ENCODE measurements around the gene GUCY1A2.
"Not testable (repeated sequence)": the region's sequence is repeated elsewhere in the genome, so short reads cannot be mapped to it uniquely, and the experiment has no call there.

Gene GUCY1A2

DNA sequence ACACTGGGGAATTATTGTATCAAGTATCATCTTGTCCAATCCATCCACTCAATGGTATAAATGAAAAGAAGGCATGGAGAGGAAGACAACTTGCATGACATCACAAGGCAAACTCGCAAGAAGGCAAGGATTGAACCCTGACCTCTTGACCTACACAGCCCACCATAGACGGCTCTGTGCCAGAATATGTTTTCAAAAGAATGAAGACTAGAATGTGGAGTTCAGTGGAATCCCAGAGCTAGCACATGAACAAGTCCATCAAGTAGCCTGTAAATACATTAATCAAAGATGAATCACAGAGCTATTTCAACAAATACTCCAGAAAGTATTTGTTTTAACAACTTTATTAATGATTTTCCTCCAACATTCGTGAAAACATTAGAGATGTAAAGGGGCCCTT, 189.7 kb downstream of the GUCY1A2 start:
- no peak for DNase-seq

- no peak for DNase-seq
Observed at GRCh38 chr11:106827687-106828086, 190.6 kb downstream of the GUCY1A2 start.

DNA sequence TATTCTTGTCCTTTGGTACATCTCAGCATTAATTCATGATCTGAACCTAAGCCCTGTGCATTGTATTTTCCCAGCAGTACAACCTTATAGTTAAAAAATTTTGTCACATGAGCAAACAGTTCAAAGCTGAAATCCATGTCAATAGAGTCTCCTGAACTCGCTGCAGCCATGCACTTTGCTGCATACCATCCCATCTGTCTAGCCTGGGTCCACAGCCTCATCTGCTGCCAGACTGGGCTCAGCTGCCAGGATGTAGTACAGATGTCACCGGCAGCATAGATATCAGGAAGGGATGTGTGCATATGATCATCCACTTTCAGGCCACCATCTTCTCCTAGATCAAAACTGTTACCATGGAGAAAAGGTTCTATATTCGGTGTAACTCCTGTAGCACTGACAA, 191.7 kb downstream of the GUCY1A2 start:
- DNase-seq, result not testable (repeated sequence)

GRCh38 chr11:106821826-106822225, 196.4 kb downstream of the GUCY1A2 start:
- no peak for DNase-seq

DNA sequence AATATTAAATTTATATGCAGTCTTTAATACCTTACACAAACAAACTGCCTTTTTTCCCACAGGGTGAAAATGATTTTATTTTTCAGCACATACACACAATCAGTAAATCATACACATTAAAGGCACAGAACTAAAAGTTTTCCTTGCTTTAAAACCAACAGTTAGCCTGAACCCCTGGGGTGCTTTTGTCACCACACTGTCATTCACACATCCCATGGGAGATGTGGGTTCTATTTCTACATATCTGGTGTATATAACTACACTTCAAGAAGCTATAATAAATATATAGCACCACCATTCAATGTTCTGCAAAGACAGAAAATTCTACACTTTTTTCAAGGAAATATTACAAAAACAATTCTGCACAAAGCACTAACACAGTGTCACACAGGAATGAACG, 197.0 kb downstream of the GUCY1A2 start:
- no peak for DNase-seq

- no peak for DNase-seq
Observed at GRCh38 chr11:106818443-106818842, 199.8 kb downstream of the GUCY1A2 start.

GRCh38 chr11:106815209-106815608, 203.1 kb downstream of the GUCY1A2 start:
- no peak for DNase-seq

DNA sequence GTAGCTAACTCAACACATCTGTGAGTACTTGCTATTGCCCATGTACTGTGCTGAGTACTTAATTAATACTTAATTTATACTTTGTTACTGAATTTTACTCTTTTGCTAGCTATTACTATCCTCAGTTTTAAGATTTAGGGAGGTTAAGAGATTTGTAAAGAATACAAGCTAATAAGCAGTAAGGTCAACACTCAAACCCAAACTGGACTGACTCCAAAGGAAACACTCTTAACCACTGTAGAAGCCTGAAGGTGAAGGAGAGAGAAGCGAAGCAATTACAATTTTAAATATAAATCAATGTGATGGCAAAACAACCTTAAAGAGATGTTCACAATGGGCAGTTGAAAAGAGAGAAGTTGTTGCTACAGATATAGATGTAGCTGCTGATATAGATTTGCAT, 204.5 kb downstream of the GUCY1A2 start:
- no peak for DNase-seq

- no peak for DNase-seq
Observed at GRCh38 chr11:106794058-106794457, 224.2 kb downstream of the GUCY1A2 start.

DNA sequence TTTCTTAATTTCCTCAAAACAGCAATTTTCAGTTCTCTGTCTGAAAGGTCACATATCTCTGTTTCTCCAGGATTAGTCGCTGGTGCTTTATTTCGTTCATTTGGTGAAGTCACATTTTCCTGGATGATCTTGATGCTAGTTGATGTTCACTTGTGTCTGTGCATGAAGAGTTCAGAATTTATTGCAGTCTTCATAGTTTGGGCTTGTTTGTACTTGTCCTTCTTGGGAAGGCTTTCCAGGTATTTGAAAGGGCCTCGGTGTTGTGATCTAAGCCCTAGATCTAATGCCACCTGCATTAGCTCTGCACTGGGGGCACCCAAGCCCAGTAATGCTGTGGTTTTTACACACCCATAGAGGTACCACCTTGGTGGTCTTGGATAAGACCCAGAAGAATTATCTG, 228.9 kb downstream of the GUCY1A2 start:
- no peak for DNase-seq

DNA sequence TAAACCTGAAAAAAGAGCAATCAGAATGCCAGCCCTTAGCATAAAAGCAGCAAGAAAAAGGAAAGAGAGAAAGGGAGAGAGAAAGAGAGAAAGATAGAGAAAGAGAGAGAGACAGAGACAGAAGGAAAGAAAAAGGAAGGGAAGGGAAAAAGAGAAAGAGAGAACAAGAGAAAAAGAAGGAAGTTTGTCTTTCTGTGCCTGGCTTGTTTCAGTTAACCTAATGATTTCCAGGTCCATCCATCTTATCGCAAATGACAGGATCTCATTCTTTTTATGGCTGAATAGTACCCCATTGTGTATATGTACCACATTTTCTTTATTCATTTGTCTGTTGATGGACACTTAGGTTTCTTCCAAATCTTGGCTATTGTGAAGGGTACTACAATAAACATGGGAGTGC, 230.8 kb downstream of the GUCY1A2 start:
- no peak for DNase-seq

DNA sequence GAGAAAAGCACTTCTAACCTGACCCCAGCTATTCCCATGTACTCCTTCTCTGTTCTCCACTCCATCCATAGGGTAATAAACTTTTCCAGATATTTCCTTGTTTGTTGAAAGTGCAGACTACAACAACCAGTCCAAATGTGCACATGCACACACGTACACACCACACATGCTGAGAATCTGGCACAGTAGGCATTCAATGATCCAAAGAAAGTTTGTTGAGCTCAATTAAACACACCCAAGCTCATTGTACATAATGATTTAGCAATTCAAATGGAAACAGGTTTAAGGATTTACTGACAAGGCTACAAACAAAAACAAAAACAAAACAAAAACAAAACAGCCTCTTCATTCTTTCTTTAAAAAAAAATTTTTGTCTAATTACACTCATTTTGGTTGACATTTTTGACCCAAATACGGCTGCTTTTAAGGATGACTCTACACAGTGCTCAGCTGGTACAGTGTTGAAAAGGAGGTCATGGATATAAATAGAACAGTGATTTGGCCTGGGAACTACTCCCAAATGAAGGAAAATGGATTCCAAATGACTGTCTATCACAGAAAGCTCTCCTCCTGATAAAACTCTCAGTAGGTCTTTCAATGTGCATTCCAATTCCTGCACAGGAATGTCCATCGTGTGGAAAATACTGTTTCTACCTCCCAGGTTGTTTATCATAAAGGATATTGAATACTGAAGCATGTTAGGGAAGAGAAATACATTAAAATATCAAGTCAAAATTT, 232.2 kb downstream of the GUCY1A2 start:
- no peak for DNase-seq

- not testable (repeated sequence) for DNase-seq
Observed at GRCh38 chr11:106777302-106777701, 241.0 kb downstream of the GUCY1A2 start.

DNA sequence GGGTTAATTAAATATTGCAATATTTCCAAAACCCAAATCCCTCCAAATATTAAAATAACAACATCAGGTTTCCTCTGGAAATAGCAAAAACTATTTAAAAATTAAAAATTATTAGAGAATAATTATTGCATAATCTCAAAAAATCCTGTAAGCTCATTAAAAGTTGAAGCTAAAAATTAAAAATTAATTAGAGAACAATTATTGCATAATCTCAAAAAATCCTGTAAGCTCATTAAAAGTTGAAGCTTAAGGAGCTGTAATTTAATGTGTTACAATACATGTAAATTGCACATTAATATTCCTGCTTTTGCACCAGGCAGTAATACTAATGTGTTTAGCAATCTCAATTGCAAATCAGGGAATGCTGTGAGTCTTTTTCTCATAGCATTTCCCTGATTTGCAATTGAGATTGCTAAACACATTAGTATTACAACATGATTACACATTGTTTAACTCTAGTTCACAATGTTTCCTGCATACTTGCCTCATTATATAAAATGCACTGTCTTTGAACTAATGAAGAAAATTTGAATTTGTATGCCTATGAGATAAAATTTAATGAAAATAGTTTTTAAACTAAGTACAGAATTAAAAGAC, 247.7 kb downstream of the GUCY1A2 start:
- no peak for DNase-seq

DNA sequence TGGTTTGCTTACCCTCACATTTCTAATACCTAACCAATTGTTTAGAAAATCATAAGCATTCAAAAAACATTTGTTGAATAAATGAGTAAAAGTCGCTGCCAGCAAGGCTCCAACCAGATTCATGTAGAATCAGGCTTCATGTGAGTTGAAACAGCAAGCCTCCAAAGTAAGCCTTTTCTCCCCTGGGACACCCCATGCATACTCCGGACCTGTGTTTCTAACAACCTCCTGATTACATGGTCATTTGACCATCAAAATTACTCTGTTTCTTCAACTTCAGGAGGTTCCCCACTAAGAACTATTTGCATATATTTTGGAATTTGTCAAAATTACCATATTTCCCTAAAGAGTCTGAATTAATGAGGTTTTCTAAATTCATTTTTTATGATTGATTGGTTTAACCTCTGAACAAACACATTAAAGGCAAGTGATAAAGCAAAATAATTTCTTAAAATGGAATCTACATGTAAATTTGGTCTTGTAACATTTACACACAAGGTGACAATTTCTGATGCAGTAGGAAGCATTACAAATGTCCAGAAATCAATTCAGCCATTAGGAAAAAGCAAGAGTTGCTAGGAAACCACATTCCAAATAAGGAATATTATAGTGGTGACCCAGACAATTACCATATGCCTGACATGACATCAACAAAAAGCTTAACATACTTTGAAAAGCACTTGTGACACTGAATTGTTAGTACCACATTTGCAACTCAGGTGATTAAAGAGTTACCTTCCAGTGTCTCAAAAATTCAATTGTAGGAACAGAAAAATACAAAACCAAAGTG, 252.6 kb downstream of the GUCY1A2 start:
- DNase-seq, result no peak

DNA sequence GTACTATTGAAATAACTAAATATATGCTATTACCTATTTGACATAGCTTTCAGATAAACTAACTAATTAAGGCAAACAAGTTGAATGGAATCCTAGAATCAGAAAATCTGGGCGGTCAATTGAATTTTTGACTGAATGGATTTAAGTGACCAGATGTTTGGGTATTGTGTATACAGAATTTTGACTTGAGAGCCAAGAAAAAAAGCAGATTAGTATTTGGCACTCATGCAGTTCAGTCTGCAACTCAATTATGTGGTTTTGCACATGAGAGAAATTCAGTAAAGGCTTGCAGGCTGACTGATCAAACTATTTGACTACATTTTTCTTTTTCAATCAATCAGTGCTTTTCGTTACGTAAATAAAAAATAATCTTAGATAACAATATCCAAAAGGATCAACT, 254.8 kb downstream of the GUCY1A2 start:
- DNase-seq, result no peak

DNA sequence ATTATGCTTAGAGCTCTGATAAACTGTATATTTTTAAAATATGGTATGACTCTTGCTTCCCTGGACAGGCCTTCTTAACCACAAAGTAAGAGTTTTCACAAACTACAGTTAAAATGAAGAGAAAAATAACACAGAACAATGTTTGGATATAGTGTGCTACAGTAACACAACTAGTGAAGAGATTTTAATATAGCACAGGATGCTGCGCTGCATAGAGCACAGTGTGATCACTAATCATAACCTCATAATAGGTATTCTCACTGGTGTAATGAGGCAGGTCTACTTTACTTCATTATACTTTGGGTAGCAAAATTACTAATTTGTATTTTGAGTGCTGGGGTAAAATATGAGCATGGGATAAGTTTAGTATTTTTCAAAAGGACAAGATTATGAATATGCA, 256.5 kb downstream of the GUCY1A2 start:
- DNase-seq, result no peak

- no peak for DNase-seq
Observed at GRCh38 chr11:106761240-106761639, 257.0 kb downstream of the GUCY1A2 start.

GRCh38 chr11:106748059-106748458, 270.2 kb downstream of the GUCY1A2 start:
- DNase-seq, result no peak

- DNase-seq, result no peak
Observed at GRCh38 chr11:106745941-106746340, 272.3 kb downstream of the GUCY1A2 start.

- no peak for DNase-seq
Observed at GRCh38 chr11:106733635-106734034, 284.6 kb downstream of the GUCY1A2 start.

DNA sequence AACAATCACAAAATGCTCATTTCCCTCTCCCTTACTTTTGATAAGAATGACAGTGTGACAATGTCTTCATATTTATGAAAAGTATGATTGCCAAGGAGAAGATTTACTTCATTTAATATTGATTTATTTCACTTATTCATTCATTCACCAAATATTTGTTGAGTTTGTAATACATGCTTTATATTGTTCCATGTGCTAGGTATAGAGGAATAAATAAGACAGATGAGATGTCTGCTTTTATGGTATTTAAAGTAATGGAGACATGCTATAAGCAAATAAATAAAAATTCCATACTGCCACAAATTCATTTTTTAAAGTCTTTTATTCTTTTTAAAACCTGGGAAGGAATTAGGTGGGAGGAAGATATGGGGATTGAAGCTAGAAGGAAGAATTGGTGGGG, 289.4 kb downstream of the GUCY1A2 start:
- DNase-seq, result no peak

DNA sequence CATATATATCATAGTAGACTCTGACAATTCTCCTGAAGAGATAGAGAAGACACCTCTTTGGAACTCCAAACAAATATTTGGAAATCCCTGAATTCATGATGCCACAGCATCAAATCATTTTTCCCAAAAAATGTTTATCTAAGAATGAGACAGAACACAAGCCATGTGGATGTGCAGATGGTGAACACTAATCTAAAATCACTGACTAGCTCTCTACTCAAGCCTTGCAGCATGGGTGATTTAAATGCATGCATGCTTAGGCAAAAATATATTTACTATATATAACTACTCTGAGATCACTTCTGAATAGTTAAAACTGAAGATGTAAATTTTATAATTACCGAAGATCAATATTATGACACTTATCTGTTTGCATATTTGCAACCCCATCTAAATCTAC, 289.9 kb downstream of the GUCY1A2 start:
- no peak for DNase-seq

GRCh38 chr11:106727256-106727655, 291.0 kb downstream of the GUCY1A2 start:
- no peak for DNase-seq

Data from GOT3 (cell line).